Stomach (tissue), 4 donors: ENCODE data around the gene ARHGAP1.

Experiments used
- EP300 ChIP-seq: sonication (generic); formaldehyde crosslinking; IDR thresholded peaks from one replicate; pipeline ENCODE4 v1.6.1; 2017; ENCODE audit warnings: antibody characterized with exemption
- POLR2A ChIP-seq, 4 donors: fragments of 450-650 bp; IDR thresholded peaks; one replicate each; pipeline ENCODE4 v1.6.1; 2016; ENCODE audit warnings: antibody characterized with exemption in 4 of 4, control low read depth in 2 of 4, mild to moderate bottlenecking in 1 of 4, moderate library complexity in 1 of 4
- POLR2AphosphoS5 ChIP-seq, 3 donors: sonication (generic); formaldehyde crosslinking; IDR thresholded peaks; one replicate each; pipeline ENCODE4 v1.6.1; 2016; ENCODE audit warnings: antibody characterized with exemption in 3 of 3
- TF ChIP-seq, protein P1 (sequence below), 7 experiments: fragments of 450-650 bp in 4 of 7; fragments of 200-600 bp in 3 of 7; sonication (generic) in 3 of 7; IDR thresholded peaks; one replicate each; pipeline ENCODE4 v1.5.1; 2016 to 2019; ENCODE audit warnings: antibody characterized with exemption in 7 of 7, control low read depth in 2 of 7, mild to moderate bottlenecking in 1 of 7

- TF ChIP-seq, protein P1, sequence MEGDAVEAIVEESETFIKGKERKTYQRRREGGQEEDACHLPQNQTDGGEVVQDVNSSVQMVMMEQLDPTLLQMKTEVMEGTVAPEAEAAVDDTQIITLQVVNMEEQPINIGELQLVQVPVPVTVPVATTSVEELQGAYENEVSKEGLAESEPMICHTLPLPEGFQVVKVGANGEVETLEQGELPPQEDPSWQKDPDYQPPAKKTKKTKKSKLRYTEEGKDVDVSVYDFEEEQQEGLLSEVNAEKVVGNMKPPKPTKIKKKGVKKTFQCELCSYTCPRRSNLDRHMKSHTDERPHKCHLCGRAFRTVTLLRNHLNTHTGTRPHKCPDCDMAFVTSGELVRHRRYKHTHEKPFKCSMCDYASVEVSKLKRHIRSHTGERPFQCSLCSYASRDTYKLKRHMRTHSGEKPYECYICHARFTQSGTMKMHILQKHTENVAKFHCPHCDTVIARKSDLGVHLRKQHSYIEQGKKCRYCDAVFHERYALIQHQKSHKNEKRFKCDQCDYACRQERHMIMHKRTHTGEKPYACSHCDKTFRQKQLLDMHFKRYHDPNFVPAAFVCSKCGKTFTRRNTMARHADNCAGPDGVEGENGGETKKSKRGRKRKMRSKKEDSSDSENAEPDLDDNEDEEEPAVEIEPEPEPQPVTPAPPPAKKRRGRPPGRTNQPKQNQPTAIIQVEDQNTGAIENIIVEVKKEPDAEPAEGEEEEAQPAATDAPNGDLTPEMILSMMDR (IDR thresholded peaks at IDR 0.05): no peak
- TF ChIP-seq POLR2A (IDR thresholded peaks at IDR 0.05): no peak
- TF ChIP-seq POLR2AphosphoS5 (IDR thresholded peaks at IDR 0.05): no peak
- no peak for TF ChIP-seq EP300
Measured at GRCh38 chr11:46745328-46745727, 44.9 kb upstream of the ARHGAP1 start.
